GM23248 (cell line): ENCODE measurements around the gene NBEAL1.

Experiments used
- EZH2 ChIP-seq: fragments of 200-600 bp; sonication (generic); IDR thresholded peaks from 2 replicates; pipeline ENCODE4 v1.6.1; 2018; ENCODE audit warnings: antibody characterized with exemption, mild to moderate bottlenecking; ENCODE audit not compliant: insufficient read depth, poor library complexity, severe bottlenecking
- EZH2phosphoT487 ChIP-seq: fragments of 200-600 bp; sonication (generic); IDR thresholded peaks from 2 replicates; pipeline ENCODE4 v1.6.1; 2018; ENCODE audit warnings: antibody characterized with exemption, moderate library complexity, mild to moderate bottlenecking, low read depth; ENCODE audit not compliant: insufficient read depth

- TF ChIP-seq EZH2 (no peak), EZH2phosphoT487 (no peak)
These were observed 186.8 kb downstream of the NBEAL1 start for GRCh38 chr2:203201426-203201825.
